ENCODE results near the gene CARHSP1. TPM values are rescaled to one million over a fixed set of nuclear protein-coding genes. Genes with fewer than 3 reads are reported as not detected.

The CARHSP1 gene
- total RNA-seq, 1 donor from 2014 or later, result 27.0 TPM

GRCh38 chr16:8854298-8854948 is 14.4 kb downstream of the CARHSP1 start:
- intact Hi-C loops (cut with micrococcal nuclease), result no loop called here
- no peak for DNase-seq
- POLR2A ChIA-PET, result interaction anchor here (0.6 kb wide), 2 partner anchors 247 to 1334 kb away, joined by 3 read pairs; no protein-coding TSS in a partner anchor

GRCh38 chr16:8853611-8854010 is 15.2 kb downstream of the CARHSP1 start:
- DNase-seq, result no peak
- no peaks in the 10 kb centered on the region for H3K9me3 Mint-ChIP-seq
- no peak for TF ChIP-seq CTCF (IDR thresholded peaks at IDR 0.05)
- H3K36me3 Mint-ChIP-seq (ENCODE audit: low read depth), result peaks cover 71% of the 10 kb centered on the region
- POLR2A ChIA-PET, result interaction anchor here (0.5 kb wide), 1 partner anchor 8 kb away, joined by 3 read pairs; no protein-coding TSS in a partner anchor
- CTCF ChIA-PET, result interaction anchor here (1.4 kb wide), 1 partner anchor 27 kb away, joined by 3 read pairs; no protein-coding TSS in a partner anchor
- H3K4me1 Mint-ChIP-seq, result peaks cover 26% of the 10 kb centered on the region
- H3K4me3 Mint-ChIP-seq, result no peak overlapping the region
- ATAC-seq (ENCODE audit: low read depth), result no peak
- H3K27ac Mint-ChIP-seq, result no peak overlapping the region
- no peaks in the 10 kb centered on the region for H3K27me3 Mint-ChIP-seq
- intact Hi-C loops (cut with micrococcal nuclease), result no loop called here

More at GRCh38 chr16:8854298-8854948, 14.4 kb downstream of the CARHSP1 start:
- no peaks in the 10 kb centered on the region for H3K27me3 Mint-ChIP-seq
- CTCF ChIA-PET, result no interaction called here
- H3K4me1 Mint-ChIP-seq, result peaks cover 26% of the 10 kb centered on the region
- H3K4me3 Mint-ChIP-seq, result no peak overlapping the region
- no peak for TF ChIP-seq CTCF (IDR thresholded peaks at IDR 0.05)
- no peaks in the 10 kb centered on the region for H3K9me3 Mint-ChIP-seq
- no peak for ATAC-seq (ENCODE audit: low read depth)
- peaks cover 71% of the 10 kb centered on the region for H3K36me3 Mint-ChIP-seq (ENCODE audit: low read depth)
- no peak overlapping the region for H3K27ac Mint-ChIP-seq

- H3K4me3 Mint-ChIP-seq, result no peak overlapping the region
- no peaks in the 10 kb centered on the region for H3K27me3 Mint-ChIP-seq
- H3K27ac Mint-ChIP-seq, result no peak overlapping the region
- ATAC-seq (ENCODE audit: low read depth) (no peak), DNase-seq (no peak)
- H3K9me3 Mint-ChIP-seq, result no peaks in the 10 kb centered on the region
- POLR2A ChIA-PET, result interaction anchor here (0.5 kb wide), 1 partner anchor 8 kb away, joined by 3 read pairs; no protein-coding TSS in a partner anchor
- CTCF ChIA-PET, result interaction anchor here (1.4 kb wide), 1 partner anchor 27 kb away, joined by 3 read pairs; no protein-coding TSS in a partner anchor
- H3K4me1 Mint-ChIP-seq, result peaks cover 26% of the 10 kb centered on the region
- H3K36me3 Mint-ChIP-seq (ENCODE audit: low read depth), result peaks cover 71% of the 10 kb centered on the region
- no peak for TF ChIP-seq CTCF (IDR thresholded peaks at IDR 0.05)
- intact Hi-C loops (cut with micrococcal nuclease), result no loop called here
Measured at GRCh38 chr16:8853150-8853549, 15.7 kb downstream of the CARHSP1 start.

GRCh38 chr16:8852534-8852933 is 16.3 kb downstream of the CARHSP1 start:
- DNase-seq, result no peak
- H3K4me1 Mint-ChIP-seq, result peaks cover 23% of the 10 kb centered on the region
- intact Hi-C loops (cut with micrococcal nuclease), result no loop called here
- H3K36me3 Mint-ChIP-seq (ENCODE audit: low read depth), result peaks cover 73% of the 10 kb centered on the region
- TF ChIP-seq CTCF (IDR thresholded peaks at IDR 0.05), result no peak
- POLR2A ChIA-PET, result interaction anchor here (2.4 kb wide), 1 partner anchor 16 kb away, joined by 9 read pairs; the partner anchor contains the start of gene CARHSP1
- no peak for ATAC-seq (ENCODE audit: low read depth)
- CTCF ChIA-PET, result interaction anchor here (1.4 kb wide), 1 partner anchor 28 kb away, joined by 3 read pairs; no protein-coding TSS in a partner anchor
- H3K9me3 Mint-ChIP-seq, result no peaks in the 10 kb centered on the region
- H3K27ac Mint-ChIP-seq, result no peak overlapping the region
- H3K4me3 Mint-ChIP-seq, result no peak overlapping the region
- no peaks in the 10 kb centered on the region for H3K27me3 Mint-ChIP-seq

GRCh38 chr16:8851761-8852403 is 16.9 kb downstream of the CARHSP1 start:
- Mint-ChIP-seq H3K9me3 (no peaks in the 10 kb centered on the region), H3K27ac (no peak overlapping the region), H3K4me1 (peaks cover 21% of the 10 kb centered on the region), H3K4me3 (no peak overlapping the region), H3K36me3 (ENCODE audit: low read depth) (peaks cover 72% of the 10 kb centered on the region), H3K27me3 (no peaks in the 10 kb centered on the region)
- DNase-seq (no peak), ATAC-seq (ENCODE audit: low read depth) (no peak)
- intact Hi-C loops (cut with micrococcal nuclease), result no loop called here
- no peak for TF ChIP-seq CTCF (IDR thresholded peaks at IDR 0.05)
- ChIA-PET POLR2A (interaction anchor here (2.4 kb wide), 1 partner anchor 16 kb away, joined by 9 read pairs; the partner anchor contains the start of gene CARHSP1), CTCF (interaction anchor here (2.2 kb wide), 1 partner anchor 28 kb away, joined by 7 read pairs; no protein-coding TSS in a partner anchor)

All from activated B cell treated with CpG ODN at 0.5 μM for 24 hours (primary cell).